HL-60 (cell line): ENCODE measurements around the gene MAGI2.

ENCODE experiments used
- DNase-seq, 2 experiments: peaks; one replicate each; pipeline ENCODE4 v3.0.0-alpha.2; 2010 to 2020; ENCODE audit warnings: low read depth in 1 of 2, low spot score in 1 of 2
- H3K27ac ChIP-seq: fragments of 250-450 bp; sonication (Bioruptor Pico); replicated peaks from 2 replicates; pipeline ENCODE4 v1.5.1; 2020; ENCODE audit warnings: mild to moderate bottlenecking, moderate library complexity
- H3K27me3 ChIP-seq: fragments of 250-450 bp; sonication (Bioruptor Pico); 2 replicates; pipeline ENCODE4 v1.5.1; 2021; ENCODE audit warnings: mild to moderate bottlenecking, moderate library complexity; ENCODE audit not compliant: insufficient read depth, poor library complexity, severe bottlenecking
- H3K4me3 ChIP-seq: replicated peaks from 2 replicates; pipeline ENCODE4 v1.5.1; 2011; ENCODE audit warnings: mild to moderate bottlenecking, control low read depth, low read length; ENCODE audit not compliant: insufficient read depth
- GABPA ChIP-seq: IDR thresholded peaks from 2 replicates; pipeline ENCODE4 v1.6.1; 2012; ENCODE audit warnings: low read depth
- POLR2AphosphoS5 ChIP-seq: IDR thresholded peaks from 2 replicates; pipeline ENCODE4 v1.6.1; 2012; ENCODE audit warnings: low read depth
- REST ChIP-seq: IDR thresholded peaks from 2 replicates; pipeline ENCODE4 v1.6.1; 2012; ENCODE audit warnings: low read depth; ENCODE audit not compliant: insufficient replicate concordance
- SPI1 ChIP-seq: IDR thresholded peaks from 2 replicates; pipeline ENCODE4 v1.6.1; 2012; ENCODE audit warnings: low read depth, mild to moderate bottlenecking, borderline replicate concordance
- TF ChIP-seq, protein P1 (sequence below): IDR thresholded peaks from one replicate; pipeline ENCODE4 v1.5.1; 2011; ENCODE audit warnings: low read length, control low read depth, inconsistent platforms; ENCODE audit not compliant: insufficient read depth

MAGI2 gene

DNA sequence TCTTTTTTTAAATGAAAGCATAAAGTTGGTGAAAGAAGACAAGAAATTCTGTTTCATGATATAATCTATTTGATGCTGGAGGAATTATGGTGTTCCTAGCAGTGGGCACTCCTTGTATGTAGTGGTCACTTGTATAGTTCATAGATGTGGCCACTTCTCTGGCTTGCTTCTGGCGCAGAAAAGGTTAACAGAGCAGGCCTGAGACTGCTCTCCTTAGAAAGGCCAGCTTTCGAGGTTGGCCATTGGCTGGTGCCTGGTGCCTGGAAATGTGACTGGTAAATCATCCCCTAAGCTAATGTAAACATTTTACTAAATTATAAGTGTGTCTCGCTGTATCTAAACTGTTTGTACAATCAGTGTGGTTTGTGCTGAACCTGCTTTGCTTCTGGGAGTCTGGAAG lies 1378.8 kb downstream of the MAGI2 start:
- Histone ChIP-seq H3K27me3 (peaks cover 2% of the 10 kb centered on the region), H3K27ac (no peak overlapping the region), H3K4me3 (no peak overlapping the region)
- DNase-seq = no peak
- TF ChIP-seq, protein P1, sequence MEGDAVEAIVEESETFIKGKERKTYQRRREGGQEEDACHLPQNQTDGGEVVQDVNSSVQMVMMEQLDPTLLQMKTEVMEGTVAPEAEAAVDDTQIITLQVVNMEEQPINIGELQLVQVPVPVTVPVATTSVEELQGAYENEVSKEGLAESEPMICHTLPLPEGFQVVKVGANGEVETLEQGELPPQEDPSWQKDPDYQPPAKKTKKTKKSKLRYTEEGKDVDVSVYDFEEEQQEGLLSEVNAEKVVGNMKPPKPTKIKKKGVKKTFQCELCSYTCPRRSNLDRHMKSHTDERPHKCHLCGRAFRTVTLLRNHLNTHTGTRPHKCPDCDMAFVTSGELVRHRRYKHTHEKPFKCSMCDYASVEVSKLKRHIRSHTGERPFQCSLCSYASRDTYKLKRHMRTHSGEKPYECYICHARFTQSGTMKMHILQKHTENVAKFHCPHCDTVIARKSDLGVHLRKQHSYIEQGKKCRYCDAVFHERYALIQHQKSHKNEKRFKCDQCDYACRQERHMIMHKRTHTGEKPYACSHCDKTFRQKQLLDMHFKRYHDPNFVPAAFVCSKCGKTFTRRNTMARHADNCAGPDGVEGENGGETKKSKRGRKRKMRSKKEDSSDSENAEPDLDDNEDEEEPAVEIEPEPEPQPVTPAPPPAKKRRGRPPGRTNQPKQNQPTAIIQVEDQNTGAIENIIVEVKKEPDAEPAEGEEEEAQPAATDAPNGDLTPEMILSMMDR = no peak
- TF ChIP-seq REST = no peak
- no peak for TF ChIP-seq POLR2AphosphoS5
- TF ChIP-seq SPI1 = no peak
- no peak for TF ChIP-seq GABPA

DNA sequence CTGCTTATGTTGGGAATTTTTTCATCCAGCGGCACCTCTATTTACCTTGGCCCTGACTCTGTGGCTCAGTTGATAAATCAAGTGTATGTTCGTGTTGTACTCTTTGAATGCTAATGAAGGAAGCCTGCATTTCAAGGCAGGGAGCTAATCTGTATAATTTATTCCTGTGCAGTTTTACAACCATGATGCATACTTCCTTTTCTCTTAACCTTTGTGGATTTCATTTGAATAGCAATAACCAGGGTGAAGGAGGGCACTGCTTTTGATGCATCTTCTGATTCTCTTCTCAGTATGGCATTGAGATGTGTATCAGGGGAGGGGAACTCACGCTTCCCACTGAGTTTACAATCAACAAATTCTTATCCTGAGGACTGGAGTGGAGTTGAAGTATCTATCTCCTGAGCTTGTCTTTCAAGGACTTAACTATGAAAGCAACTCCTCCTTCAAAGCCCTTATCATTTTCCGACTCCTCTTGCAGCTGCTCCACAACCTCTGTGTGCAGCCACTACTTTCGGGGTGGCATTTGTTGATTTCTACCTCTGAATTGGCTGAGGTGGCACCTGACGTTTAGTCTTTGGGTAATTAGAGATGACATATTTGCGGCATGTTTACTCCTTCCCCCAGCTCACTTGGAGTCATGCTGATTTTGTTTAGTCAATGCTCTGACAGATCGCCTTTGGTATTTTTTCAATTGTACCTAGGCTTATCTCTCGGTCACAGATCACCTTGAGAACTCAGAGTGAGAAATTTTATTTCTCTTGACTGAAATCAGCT lies 1379.7 kb downstream of the MAGI2 start:
- no peak for DNase-seq
- no peak for TF ChIP-seq GABPA
- no peak for TF ChIP-seq POLR2AphosphoS5
- no peak for TF ChIP-seq REST
- no peak for TF ChIP-seq SPI1
- TF ChIP-seq, protein P1 = no peak
- Histone ChIP-seq H3K27me3 (peaks cover 2% of the 10 kb centered on the region), H3K27ac (no peak overlapping the region), H3K4me3 (no peak overlapping the region)

DNA sequence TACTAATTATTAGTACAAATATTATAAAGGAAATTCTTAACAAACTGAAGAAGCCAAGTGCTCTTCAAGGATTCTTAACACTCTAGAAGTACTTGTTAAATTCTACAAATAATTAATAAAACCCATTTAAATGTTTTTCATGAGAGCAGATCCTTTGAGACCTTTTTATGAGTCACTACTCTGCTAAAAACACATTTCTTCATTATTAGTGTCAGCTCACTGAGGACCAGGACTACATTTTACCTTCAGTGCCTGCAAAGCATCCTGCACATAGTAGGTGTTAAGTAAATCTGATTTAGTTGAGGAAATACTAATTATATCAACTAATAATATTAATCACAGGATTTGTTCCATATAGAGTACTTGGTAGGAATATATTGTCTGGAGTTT lies 1381.3 kb downstream of the MAGI2 start:
- DNase-seq = no peak
- H3K27ac ChIP-seq = no peak overlapping the region
- H3K4me3 ChIP-seq = no peak overlapping the region
- TF ChIP-seq, protein P1 = no peak
- no peak for TF ChIP-seq REST
- TF ChIP-seq GABPA = no peak
- TF ChIP-seq POLR2AphosphoS5 = no peak
- no peak for TF ChIP-seq SPI1
- H3K27me3 ChIP-seq = peaks cover 2% of the 10 kb centered on the region
